Stimulated activated effector memory CD8-positive, alpha-beta T cell treated with anti-CD3 and anti-CD28 coated beads, Interleukin-12 subunit alpha, Interleukin-12 subunit beta, amount 100 ng/mL, for 72 hours (primary cell): ENCODE measurements around the gene ADNP.
A peak's percentile ranks its signal among the peaks of the same experiment; 100 is the strongest.

Source experiments
- ATAC-seq: fragments of 150-1000 bp; cut with Tn5 transposase; 2 replicates; pipeline ENCODE4 v1.10.0; 2021
- DNase-seq, 2 donors: peaks; one replicate each; pipeline ENCODE4 v3.0.0; 2021 to 2022; ENCODE audit warnings: low spot score in 2 of 2
- H3K27ac Mint-ChIP-seq: one replicate; pipeline ENCODE4 v1.8.0; 2022; ENCODE audit warnings: mild to moderate bottlenecking, mixed read lengths
- H3K36me3 Mint-ChIP-seq: one replicate; pipeline ENCODE4 v1.8.0; 2022; ENCODE audit warnings: mild to moderate bottlenecking, mixed read lengths
- H3K4me1 Mint-ChIP-seq: one replicate; pipeline ENCODE4 v1.8.0; 2022; ENCODE audit warnings: mixed read lengths
- H3K4me3 Mint-ChIP-seq: one replicate; pipeline ENCODE4 v1.8.0; 2022; ENCODE audit warnings: mild to moderate bottlenecking, mixed read lengths
- H3K9me3 Mint-ChIP-seq: one replicate; pipeline ENCODE4 v1.8.0; 2022; ENCODE audit warnings: mixed read lengths

The ADNP gene

DNA sequence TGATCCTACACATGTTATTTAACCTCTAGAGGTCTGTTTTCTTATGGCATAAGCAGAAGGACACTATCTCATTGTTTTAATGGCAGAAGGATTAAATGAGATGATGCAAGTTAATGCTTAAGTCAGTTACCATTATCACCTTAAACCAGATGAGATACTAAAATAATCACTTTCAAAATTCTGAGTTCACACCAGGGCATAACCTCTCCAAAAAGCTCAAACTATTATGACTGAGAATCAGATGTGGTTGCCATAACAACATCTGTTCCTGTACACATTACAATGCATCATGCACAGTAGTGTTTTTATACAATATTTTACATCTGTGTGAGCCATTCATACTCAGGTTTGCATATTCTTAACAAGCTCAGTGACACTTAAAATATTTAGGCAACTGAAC, 10.2 kb downstream of the ADNP start:
- peak overlapping the region; percentile 74 for H3K27ac Mint-ChIP-seq
- H3K4me1 Mint-ChIP-seq, result peaks cover 65% of the 10 kb centered on the region

DNA sequence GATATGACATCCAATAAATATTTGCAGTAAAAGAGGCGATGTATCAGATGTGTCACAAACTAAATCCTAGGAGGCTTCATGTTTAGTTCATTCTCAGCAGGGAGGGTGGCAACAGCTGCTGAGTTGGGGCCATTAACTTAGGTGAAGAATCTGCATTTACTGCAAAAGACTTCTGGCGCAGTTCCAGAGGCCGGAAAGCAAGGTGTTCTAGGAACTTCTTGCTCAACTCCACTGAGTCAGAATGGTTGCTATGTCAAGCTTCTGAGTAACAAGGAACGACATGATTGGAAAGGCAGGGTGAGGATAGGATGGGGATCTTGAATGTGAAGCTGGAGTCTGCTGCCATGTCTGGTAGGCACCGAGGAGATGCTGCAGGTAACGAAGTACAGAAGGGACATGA, 11.7 kb downstream of the ADNP start:
- Mint-ChIP-seq H3K4me1 (peaks cover 63% of the 10 kb centered on the region), H3K36me3 (peaks cover 79% of the 10 kb centered on the region), H3K27ac (peak overlapping the region; percentile 74), H3K9me3 (no peaks in the 10 kb centered on the region), H3K4me3 (no peak overlapping the region)
- no peak for DNase-seq
- ATAC-seq, result no peak

More for the DNA sequence above, 10.2 kb downstream of the ADNP start:
- no peak for DNase-seq
- ATAC-seq, result peak; percentile 91
- H3K36me3 Mint-ChIP-seq, result peaks cover 85% of the 10 kb centered on the region
- H3K4me3 Mint-ChIP-seq, result no peak overlapping the region
- no peaks in the 10 kb centered on the region for H3K9me3 Mint-ChIP-seq

GRCh38 chr20:50918403-50918802, 12.8 kb downstream of the ADNP start:
- Mint-ChIP-seq H3K4me3 (no peak overlapping the region), H3K9me3 (no peaks in the 10 kb centered on the region), H3K27ac (no peak overlapping the region)

GRCh38 chr20:50916934-50917333, 14.3 kb downstream of the ADNP start:
- no peak for ATAC-seq
- Mint-ChIP-seq H3K9me3 (no peaks in the 10 kb centered on the region), H3K27ac (peak overlapping the region; percentile 46), H3K4me3 (no peak overlapping the region), H3K4me1 (peaks cover 80% of the 10 kb centered on the region), H3K36me3 (peaks cover 76% of the 10 kb centered on the region)
- no peak for DNase-seq

More at GRCh38 chr20:50918403-50918802, 12.8 kb downstream of the ADNP start:
- H3K36me3 Mint-ChIP-seq, result peaks cover 80% of the 10 kb centered on the region
- no peak for ATAC-seq
- no peak for DNase-seq
- peaks cover 75% of the 10 kb centered on the region for H3K4me1 Mint-ChIP-seq

- Mint-ChIP-seq H3K4me1 (peaks cover 81% of the 10 kb centered on the region), H3K27ac (peak overlapping the region; percentile 46), H3K4me3 (no peak overlapping the region), H3K36me3 (peaks cover 77% of the 10 kb centered on the region), H3K9me3 (no peaks in the 10 kb centered on the region)
- ATAC-seq (no peak), DNase-seq (no peak)
These were observed 15.0 kb downstream of the ADNP start for GRCh38 chr20:50916257-50916656.

DNA sequence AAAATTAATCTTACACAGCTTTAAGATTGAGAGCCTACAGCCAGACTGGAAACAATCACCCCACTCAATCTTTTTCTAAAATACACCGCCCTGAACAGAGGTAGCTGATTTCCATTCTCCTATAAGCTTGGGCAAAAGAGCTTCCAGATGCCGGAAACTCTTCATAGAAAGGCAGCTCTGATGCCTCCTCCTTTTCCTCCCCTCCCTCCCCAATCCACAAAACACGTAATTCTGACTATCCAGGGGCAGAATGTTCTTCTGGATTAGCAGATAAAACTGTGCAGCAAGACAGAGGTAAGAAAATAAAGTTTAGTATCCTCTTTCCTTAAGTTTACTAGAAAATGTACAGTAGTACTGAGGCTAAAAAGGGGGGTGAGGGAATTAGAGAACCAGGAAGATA, 15.8 kb downstream of the ADNP start:
- H3K27ac Mint-ChIP-seq, result peak overlapping the region; percentile 83

DNA sequence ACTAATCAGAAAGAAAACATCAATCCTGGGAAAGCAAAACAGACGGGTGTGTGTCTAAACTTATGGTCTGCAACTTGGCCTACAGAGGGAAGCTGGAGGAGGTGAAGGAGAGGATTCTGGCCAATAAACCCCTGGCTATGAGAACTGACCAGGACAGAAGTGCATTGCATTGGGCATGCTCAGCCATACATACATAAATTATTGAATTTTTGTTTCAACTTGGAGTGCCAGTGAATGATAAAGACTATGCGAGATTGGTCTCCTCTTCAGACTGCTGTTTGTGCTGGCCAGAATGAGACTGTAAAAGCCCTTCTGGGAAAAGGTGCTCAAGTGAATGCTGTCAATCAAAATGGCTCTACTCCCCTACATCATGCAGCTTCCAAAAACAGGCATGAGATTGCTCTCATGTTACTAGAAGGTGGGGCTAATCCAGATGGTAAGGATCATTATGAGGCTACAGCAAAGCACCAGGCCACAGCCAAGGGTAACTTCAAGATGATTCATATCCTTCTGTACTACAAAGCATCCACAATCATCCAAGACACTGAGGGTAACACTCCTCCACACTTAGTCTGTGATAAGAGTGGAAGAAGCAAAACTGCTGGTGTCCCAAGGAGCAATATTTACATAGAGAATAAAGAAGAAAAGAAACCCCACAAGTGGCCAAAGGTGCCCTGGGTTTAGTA, 17.4 kb downstream of the ADNP start:
- peak overlapping the region; percentile 36 for H3K4me3 Mint-ChIP-seq
- H3K9me3 Mint-ChIP-seq, result no peaks in the 10 kb centered on the region
- H3K27ac Mint-ChIP-seq, result peak overlapping the region; percentile 83
- DNase-seq, result no peak
- H3K4me1 Mint-ChIP-seq, result peaks cover 78% of the 10 kb centered on the region
- ATAC-seq, result peak; percentile 99
- peaks cover 76% of the 10 kb centered on the region for H3K36me3 Mint-ChIP-seq

More for the DNA sequence above, 15.8 kb downstream of the ADNP start:
- peaks cover 80% of the 10 kb centered on the region for H3K4me1 Mint-ChIP-seq
- H3K4me3 Mint-ChIP-seq, result no peak overlapping the region
- ATAC-seq (no peak), DNase-seq (no peak)
- peaks cover 75% of the 10 kb centered on the region for H3K36me3 Mint-ChIP-seq
- no peaks in the 10 kb centered on the region for H3K9me3 Mint-ChIP-seq

DNA sequence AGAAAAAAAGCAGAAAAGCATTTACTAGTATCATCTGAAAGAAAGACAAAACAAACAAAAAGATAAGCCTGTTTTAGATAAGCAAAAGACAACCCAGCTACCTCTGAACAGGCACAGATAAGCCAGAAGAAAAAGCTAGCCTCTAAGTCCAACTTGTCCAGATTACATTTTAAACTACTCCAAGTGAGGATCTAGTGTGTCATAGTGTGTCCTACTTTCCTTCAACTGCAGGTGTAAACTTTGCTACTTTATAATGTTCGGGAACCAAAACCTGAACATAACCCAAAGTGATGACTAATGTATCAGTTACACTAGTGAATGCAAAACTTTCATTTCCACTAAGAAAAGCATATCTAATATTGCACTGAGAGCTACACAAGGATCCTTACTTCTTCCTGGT, 19.5 kb downstream of the ADNP start:
- DNase-seq (no peak), ATAC-seq (peak; percentile 55)
- H3K9me3 Mint-ChIP-seq, result no peaks in the 10 kb centered on the region
- H3K4me1 Mint-ChIP-seq, result peaks cover 64% of the 10 kb centered on the region
- H3K27ac Mint-ChIP-seq, result peak overlapping the region; percentile 26
- H3K4me3 Mint-ChIP-seq, result no peak overlapping the region
- peaks cover 79% of the 10 kb centered on the region for H3K36me3 Mint-ChIP-seq

DNA sequence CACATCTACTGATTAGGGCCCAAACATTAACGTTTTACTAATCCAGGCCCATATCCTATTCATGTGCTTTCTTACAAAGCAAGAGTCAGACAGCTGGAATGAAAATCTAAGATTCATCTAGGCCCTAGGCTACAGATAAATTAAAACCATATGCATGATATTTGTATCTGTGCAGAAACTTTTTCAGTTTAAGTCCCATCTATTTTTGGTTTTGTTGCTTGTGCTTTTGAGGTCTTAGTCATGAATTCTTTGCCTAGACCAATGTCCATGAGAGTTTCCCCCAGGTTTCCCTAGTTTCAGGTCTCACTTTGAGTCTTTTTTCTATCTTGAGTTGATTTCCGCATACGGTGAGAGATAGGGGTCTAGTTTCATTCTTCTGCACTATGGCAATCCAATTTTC, 20.2 kb downstream of the ADNP start:
- no peak overlapping the region for H3K4me3 Mint-ChIP-seq
- DNase-seq (no peak), ATAC-seq (no peak)
- H3K4me1 Mint-ChIP-seq, result peaks cover 58% of the 10 kb centered on the region
- peaks cover 84% of the 10 kb centered on the region for H3K36me3 Mint-ChIP-seq
- no peaks in the 10 kb centered on the region for H3K9me3 Mint-ChIP-seq
- H3K27ac Mint-ChIP-seq, result peak overlapping the region; percentile 26

DNA sequence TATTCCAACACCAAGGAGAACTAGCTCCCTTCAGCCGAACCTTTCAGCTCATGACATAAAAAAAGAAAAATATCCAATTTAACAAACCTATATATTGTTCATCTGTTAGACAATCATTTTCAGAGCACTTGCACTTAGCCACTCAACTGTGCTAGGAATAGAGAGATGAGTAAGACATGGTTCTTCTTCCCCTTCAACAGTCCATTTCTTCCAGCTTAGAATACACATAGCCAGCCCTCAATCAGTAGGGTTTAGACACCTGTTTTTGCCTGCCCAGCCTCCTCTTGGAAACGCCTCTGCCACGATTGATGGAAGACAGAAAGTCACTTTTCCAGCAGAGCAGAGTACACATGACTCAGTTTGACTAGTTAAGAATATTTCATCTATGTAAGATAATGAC, 21.8 kb downstream of the ADNP start:
- peaks cover 89% of the 10 kb centered on the region for H3K36me3 Mint-ChIP-seq
- H3K4me3 Mint-ChIP-seq, result no peak overlapping the region
- no peaks in the 10 kb centered on the region for H3K9me3 Mint-ChIP-seq
- no peak for DNase-seq
- peaks cover 47% of the 10 kb centered on the region for H3K4me1 Mint-ChIP-seq
- H3K27ac Mint-ChIP-seq, result peak overlapping the region; percentile 9
- ATAC-seq, result no peak

GRCh38 chr20:50904067-50904570, 27.1 kb downstream of the ADNP start:
- Mint-ChIP-seq H3K4me3 (no peak overlapping the region), H3K27ac (peak overlapping the region; percentile 20), H3K36me3 (peaks cover 97% of the 10 kb centered on the region), H3K4me1 (peaks cover 18% of the 10 kb centered on the region), H3K9me3 (no peaks in the 10 kb centered on the region)
- DNase-seq, result no peak
- no peak for ATAC-seq

- ATAC-seq (no peak), DNase-seq (no peak)
- Mint-ChIP-seq H3K27ac (peak overlapping the region; percentile 67), H3K4me3 (no peak overlapping the region), H3K36me3 (peaks cover 98% of the 10 kb centered on the region), H3K9me3 (no peaks in the 10 kb centered on the region), H3K4me1 (peaks cover 18% of the 10 kb centered on the region)
These were observed 27.7 kb downstream of the ADNP start for GRCh38 chr20:50903353-50904051.

DNA sequence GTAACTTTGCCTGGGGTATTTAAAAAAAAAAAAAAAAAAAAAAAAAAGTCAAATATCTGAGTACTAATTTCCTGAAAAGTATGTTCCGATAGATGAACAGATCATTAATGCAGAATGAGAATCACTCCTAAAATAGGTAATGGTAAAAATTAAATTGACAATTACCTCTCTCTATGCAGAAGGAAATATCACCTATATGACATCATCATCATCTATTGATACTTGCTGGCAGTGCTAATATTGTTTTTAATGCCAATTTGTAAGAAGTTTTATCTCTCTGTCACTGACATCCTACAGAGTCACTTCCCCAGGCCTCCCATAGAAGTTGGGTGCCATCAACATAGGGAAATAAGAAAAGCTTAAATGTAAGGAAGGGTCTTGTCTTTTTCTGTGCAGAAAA, 29.9 kb downstream of the ADNP start:
- Mint-ChIP-seq H3K4me3 (no peak overlapping the region), H3K4me1 (peaks cover 23% of the 10 kb centered on the region), H3K9me3 (no peaks in the 10 kb centered on the region), H3K36me3 (peaks cover 98% of the 10 kb centered on the region), H3K27ac (no peak overlapping the region)
- DNase-seq, result no peak
- ATAC-seq, result no peak

GRCh38 chr20:50900261-50900660, 31.0 kb downstream of the ADNP start:
- DNase-seq (no peak), ATAC-seq (no peak)
- Mint-ChIP-seq H3K4me3 (no peak overlapping the region), H3K4me1 (peaks cover 18% of the 10 kb centered on the region), H3K9me3 (no peaks in the 10 kb centered on the region), H3K36me3 (peaks cover 97% of the 10 kb centered on the region), H3K27ac (no peak overlapping the region)

DNA sequence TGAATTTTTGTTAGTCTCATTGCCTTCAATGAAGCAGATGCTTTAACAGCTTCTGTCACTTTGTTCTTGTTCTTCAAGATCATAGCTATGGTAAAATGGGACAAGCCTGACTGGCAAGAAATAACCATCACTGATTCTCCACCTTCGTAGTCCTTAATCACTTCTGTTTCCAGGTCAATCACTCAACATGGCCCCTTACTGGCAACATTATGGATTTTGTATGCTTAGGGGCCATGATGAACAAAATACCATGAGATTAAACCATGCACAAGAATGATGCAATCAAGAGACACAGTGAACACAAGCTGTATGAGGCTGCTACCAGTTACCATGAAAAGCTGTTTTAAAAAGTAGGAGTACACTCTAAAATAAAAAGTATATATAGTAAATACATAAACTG, 32.8 kb downstream of the ADNP start:
- DNase-seq, result no peak
- no peak for ATAC-seq
- Mint-ChIP-seq H3K36me3 (peaks cover 97% of the 10 kb centered on the region), H3K27ac (peak overlapping the region; percentile 26), H3K4me1 (peaks cover 19% of the 10 kb centered on the region), H3K4me3 (no peak overlapping the region), H3K9me3 (no peaks in the 10 kb centered on the region)
